ENCODE results near the gene SERPINA4. TPM values are rescaled to one million over a fixed set of nuclear protein-coding genes. Genes with fewer than 3 reads are reported as not detected.

Gene SERPINA4
- total RNA-seq, 2 donors from 2014 or later: 0.37 TPM; not detected in 1

GRCh38 chr14:94613720-94614644, 52.7 kb downstream of the SERPINA4 start:
- Histone ChIP-seq H3K36me3 (no peaks in the 10 kb centered on the region), H3K27ac (no peak overlapping the region), H3K27me3 (no peaks in the 10 kb centered on the region), H3K4me3 (no peak overlapping the region), H3K9ac (ENCODE audit: low read depth in 2 of 2, low read length in 2 of 2) (no peak overlapping the region), H3K4me1 (no peaks in the 10 kb centered on the region), H3K9me3 (no peaks in the 10 kb centered on the region)
- DNase-seq: no peak
- no peak for TF ChIP-seq CTCF (IDR thresholded peaks at IDR 0.05)
- intact Hi-C loops (cut with DNase I): no loop called here

- no peak overlapping the region for H3K4me3 ChIP-seq
- no peak for TF ChIP-seq CTCF (IDR thresholded peaks at IDR 0.05)
- no peaks in the 10 kb centered on the region for H3K9me3 ChIP-seq
- no peaks in the 10 kb centered on the region for H3K4me1 ChIP-seq
- no peak for DNase-seq
- H3K27ac ChIP-seq: no peak overlapping the region
- intact Hi-C loops (cut with DNase I): no loop called here
- H3K36me3 ChIP-seq: no peaks in the 10 kb centered on the region
- no peak overlapping the region for H3K9ac ChIP-seq (ENCODE audit: low read depth in 2 of 2, low read length in 2 of 2)
- no peaks in the 10 kb centered on the region for H3K27me3 ChIP-seq
Measured at GRCh38 chr14:94614802-94615201, 53.6 kb downstream of the SERPINA4 start.

GRCh38 chr14:94615254-94615653, 54.0 kb downstream of the SERPINA4 start:
- Histone ChIP-seq H3K9me3 (no peaks in the 10 kb centered on the region), H3K4me3 (no peak overlapping the region), H3K27ac (no peak overlapping the region), H3K4me1 (no peaks in the 10 kb centered on the region), H3K9ac (ENCODE audit: low read depth in 2 of 2, low read length in 2 of 2) (no peak overlapping the region), H3K36me3 (no peaks in the 10 kb centered on the region), H3K27me3 (no peaks in the 10 kb centered on the region)
- no peak for TF ChIP-seq CTCF (IDR thresholded peaks at IDR 0.05)
- intact Hi-C loops (cut with DNase I): no loop called here
- DNase-seq: no peak

GRCh38 chr14:94615823-94616570, 54.8 kb downstream of the SERPINA4 start:
- Histone ChIP-seq H3K27ac (no peak overlapping the region), H3K4me3 (no peak overlapping the region), H3K9ac (ENCODE audit: low read depth in 2 of 2, low read length in 2 of 2) (no peak overlapping the region), H3K9me3 (no peaks in the 10 kb centered on the region), H3K4me1 (no peaks in the 10 kb centered on the region), H3K36me3 (no peaks in the 10 kb centered on the region), H3K27me3 (no peaks in the 10 kb centered on the region)
- TF ChIP-seq CTCF (IDR thresholded peaks at IDR 0.05): no peak
- no peak for DNase-seq
- intact Hi-C loops (cut with DNase I): no loop called here

GRCh38 chr14:94617366-94617941, 56.2 kb downstream of the SERPINA4 start:
- H3K4me3 ChIP-seq: no peak overlapping the region
- no peak for DNase-seq
- no peaks in the 10 kb centered on the region for H3K4me1 ChIP-seq
- H3K9me3 ChIP-seq: no peaks in the 10 kb centered on the region
- no peak overlapping the region for H3K27ac ChIP-seq
- no peaks in the 10 kb centered on the region for H3K27me3 ChIP-seq
- no peaks in the 10 kb centered on the region for H3K36me3 ChIP-seq
- no peak overlapping the region for H3K9ac ChIP-seq (ENCODE audit: low read depth in 2 of 2, low read length in 2 of 2)
- intact Hi-C loops (cut with DNase I): no loop called here
- TF ChIP-seq CTCF (IDR thresholded peaks at IDR 0.05): no peak
